SH-SY5Y (cell line): Measurements from ENCODE around the gene MTREX.

Experiments
- GATA2 ChIP-seq: IDR thresholded peaks from 2 replicates; pipeline ENCODE4 v1.6.1; 2011; ENCODE audit warnings: mild to moderate bottlenecking, low read depth, low read length
- GATA3 ChIP-seq: IDR thresholded peaks from 2 replicates; pipeline ENCODE4 v1.6.1; 2011; ENCODE audit warnings: low read depth, mild to moderate bottlenecking, low read length, moderate library complexity

DNA sequence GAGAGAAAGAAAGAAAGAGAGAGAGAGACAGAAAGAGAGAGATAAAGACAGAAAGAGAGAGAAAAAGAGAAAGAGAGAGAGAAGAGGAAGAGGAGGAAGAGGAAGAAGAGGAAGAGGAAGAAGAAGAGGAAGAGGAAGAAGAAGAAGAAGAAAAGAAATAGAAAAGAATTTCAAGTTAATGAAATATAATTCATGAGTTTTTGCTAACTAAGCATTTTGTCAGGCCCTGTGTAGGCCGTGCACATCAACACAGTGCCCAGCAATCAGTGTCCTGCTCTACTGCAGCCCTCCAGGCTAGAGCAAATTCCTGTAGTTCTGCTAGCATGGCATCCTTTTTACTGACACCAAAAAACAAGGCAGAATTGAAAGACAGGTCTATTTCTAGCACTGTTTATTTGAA lies 164.9 kb downstream of the MTREX start:
- TF ChIP-seq GATA2 (no peak), GATA3 (no peak)
